HCT116 (cell line): ENCODE results near the gene SORBS1.

Experiments
- CBX3 ChIP-seq: IDR thresholded peaks from 2 replicates; pipeline ENCODE4 v1.6.1; 2012; ENCODE audit warnings: low read depth
- CEBPB ChIP-seq: IDR thresholded peaks from 2 replicates; pipeline ENCODE4 v1.6.1; 2012; ENCODE audit warnings: low read depth
- CTCF ChIP-seq, 3 experiments: fragments of 200-600 bp in 1 of 3; sonication (generic) in 1 of 3; IDR thresholded peaks in 2 of 3; conservative IDR thresholded peaks in 1 of 3; 2 replicates each; pipeline ENCODE4 v1.5.1; 2012 to 2017; ENCODE audit warnings: low read depth in 2 of 3, low read length in 2 of 3, antibody characterized with exemption in 1 of 3, borderline replicate concordance in 1 of 3, control low read depth in 1 of 3, mild to moderate bottlenecking in 1 of 3, mixed read lengths in 1 of 3, mixed run types in 1 of 3, moderate library complexity in 1 of 3; ENCODE audit not compliant: insufficient read depth in 1 of 3
- EZH2 ChIP-seq: fragments of 200-600 bp; sonication (generic); IDR thresholded peaks from 2 replicates; pipeline ENCODE4 v1.6.1; 2017; ENCODE audit warnings: antibody characterized with exemption, mixed run types
- EZH2phosphoT487 ChIP-seq: fragments of 200-600 bp; IDR thresholded peaks from 2 replicates; pipeline ENCODE4 v1.6.1; 2018; ENCODE audit warnings: antibody characterized with exemption, borderline replicate concordance
- POLR2AphosphoS5 ChIP-seq: IDR thresholded peaks from 2 replicates; pipeline ENCODE4 v1.6.1; 2011; ENCODE audit warnings: mild to moderate bottlenecking, low read depth, low read length, moderate library complexity
- RAD21 ChIP-seq: IDR thresholded peaks from 2 replicates; pipeline ENCODE4 v1.6.1; 2012; ENCODE audit warnings: low read depth, mild to moderate bottlenecking
- REST ChIP-seq: IDR thresholded peaks from 2 replicates; pipeline ENCODE4 v1.6.1; 2012; ENCODE audit warnings: low read depth

GRCh38 chr10:95425592-95426465, 135.3 kb downstream of the SORBS1 start:
- TF ChIP-seq REST, result no peak
- TF ChIP-seq CEBPB, result no peak
- TF ChIP-seq RAD21, result no peak
- no peak for TF ChIP-seq EZH2phosphoT487
- TF ChIP-seq CBX3, result no peak
- TF ChIP-seq POLR2AphosphoS5, result no peak
- no peak for TF ChIP-seq CTCF (IDR thresholded peaks at IDR 0.05 in 2 of 3, conservative IDR thresholded peaks at IDR 0.05 in 1 of 3; ENCODE audit: borderline replicate concordance in 1 of 3, insufficient read depth in 1 of 3, low read depth in 2 of 3, low read length in 2 of 3)
- no peak for TF ChIP-seq EZH2
